ENCODE measurements around the gene ECM1.

ECM1 gene

DNA sequence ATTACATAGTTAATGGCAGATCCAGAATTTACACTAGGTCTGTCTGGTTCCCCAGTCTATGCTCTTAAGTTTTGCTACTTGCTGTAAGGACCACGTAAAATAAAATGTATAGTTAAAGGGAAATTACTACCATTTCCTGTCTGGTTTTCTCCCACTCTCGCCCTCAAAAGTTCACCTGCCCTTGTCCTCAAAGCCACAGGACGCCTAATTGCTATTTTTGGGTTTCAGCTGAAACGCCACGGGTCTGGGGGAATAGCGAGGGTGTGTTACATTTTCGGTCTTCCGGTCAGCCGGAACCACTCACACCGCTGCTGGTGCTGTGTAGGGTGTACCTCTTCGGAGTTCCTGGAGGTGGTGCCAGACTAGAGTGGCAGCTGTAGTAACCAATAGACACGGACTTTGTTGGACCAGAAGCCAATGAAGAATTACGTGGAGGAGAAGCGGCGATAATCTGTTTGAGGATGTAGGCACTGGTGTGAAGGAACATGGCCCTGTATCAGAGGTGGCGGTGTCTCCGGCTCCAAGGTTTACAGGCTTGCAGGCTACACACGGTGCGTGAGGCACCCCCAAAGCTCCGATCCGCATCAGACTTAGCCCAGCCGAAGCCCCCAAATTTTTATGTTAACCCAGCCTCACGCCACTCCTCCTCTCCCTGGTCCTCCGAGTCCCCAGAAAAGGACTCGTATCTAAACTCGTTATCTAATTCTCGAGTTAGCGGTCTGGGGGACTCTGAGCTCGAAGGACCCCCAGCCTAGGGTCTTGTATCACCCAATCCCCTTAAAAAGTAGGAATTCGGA, 20.7 kb upstream of the ECM1 start, which contains the start of gene TARS2:
Gene TARS2 (plus strand): TSS at position 454 of the 797 bp plus-strand sequence. CDS start 32 bp downstream, at position 486.
- H3K27ac ChIP-seq: peak within 1 kb of the TSS; percentile 78
- TF ChIP-seq, protein P1, sequence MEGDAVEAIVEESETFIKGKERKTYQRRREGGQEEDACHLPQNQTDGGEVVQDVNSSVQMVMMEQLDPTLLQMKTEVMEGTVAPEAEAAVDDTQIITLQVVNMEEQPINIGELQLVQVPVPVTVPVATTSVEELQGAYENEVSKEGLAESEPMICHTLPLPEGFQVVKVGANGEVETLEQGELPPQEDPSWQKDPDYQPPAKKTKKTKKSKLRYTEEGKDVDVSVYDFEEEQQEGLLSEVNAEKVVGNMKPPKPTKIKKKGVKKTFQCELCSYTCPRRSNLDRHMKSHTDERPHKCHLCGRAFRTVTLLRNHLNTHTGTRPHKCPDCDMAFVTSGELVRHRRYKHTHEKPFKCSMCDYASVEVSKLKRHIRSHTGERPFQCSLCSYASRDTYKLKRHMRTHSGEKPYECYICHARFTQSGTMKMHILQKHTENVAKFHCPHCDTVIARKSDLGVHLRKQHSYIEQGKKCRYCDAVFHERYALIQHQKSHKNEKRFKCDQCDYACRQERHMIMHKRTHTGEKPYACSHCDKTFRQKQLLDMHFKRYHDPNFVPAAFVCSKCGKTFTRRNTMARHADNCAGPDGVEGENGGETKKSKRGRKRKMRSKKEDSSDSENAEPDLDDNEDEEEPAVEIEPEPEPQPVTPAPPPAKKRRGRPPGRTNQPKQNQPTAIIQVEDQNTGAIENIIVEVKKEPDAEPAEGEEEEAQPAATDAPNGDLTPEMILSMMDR (conservative IDR thresholded peaks at IDR 0.05): no peak

DNA sequence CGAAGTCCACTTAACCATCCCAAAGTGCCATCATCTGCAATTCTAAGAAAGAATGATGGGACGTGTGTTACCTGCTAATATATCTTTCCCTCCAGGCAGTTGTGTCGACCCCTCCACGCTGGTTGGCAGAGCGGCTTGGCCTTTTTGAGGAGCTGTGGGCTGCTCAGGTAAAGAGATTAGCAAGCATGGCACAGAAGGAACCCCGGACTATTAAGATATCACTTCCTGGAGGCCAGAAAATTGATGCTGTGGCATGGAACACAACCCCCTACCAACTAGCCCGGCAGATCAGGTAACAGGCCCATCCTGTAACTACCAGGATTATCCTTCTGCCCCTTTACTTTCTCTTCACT, 20.2 kb upstream of the ECM1 start:
- TF ChIP-seq, protein P1 (conservative IDR thresholded peaks at IDR 0.05): no peak
- peak overlapping the region; percentile 78 for H3K27ac ChIP-seq

DNA sequence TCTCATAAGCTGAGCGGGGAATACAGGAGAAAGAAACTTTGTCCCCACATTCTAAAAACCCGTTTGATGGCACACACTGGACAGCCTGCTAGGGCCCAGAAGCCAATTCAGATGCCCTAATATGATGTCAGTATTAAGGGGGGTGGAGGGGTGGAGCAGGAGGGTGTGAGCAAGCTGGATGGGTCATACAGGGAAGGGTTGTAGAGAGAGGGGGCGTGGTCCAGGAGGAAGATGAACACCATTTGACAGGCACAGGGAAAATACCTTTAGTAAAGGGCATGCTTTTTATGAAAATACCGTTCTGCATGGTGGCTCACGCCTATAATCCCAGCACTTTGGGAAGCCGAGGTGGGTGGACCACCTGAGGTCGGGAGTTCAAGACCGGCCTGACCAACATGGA, 14.7 kb upstream of the ECM1 start:
- TF ChIP-seq, protein P1 (conservative IDR thresholded peaks at IDR 0.05): no peak
- H3K27ac ChIP-seq: no peak overlapping the region

DNA sequence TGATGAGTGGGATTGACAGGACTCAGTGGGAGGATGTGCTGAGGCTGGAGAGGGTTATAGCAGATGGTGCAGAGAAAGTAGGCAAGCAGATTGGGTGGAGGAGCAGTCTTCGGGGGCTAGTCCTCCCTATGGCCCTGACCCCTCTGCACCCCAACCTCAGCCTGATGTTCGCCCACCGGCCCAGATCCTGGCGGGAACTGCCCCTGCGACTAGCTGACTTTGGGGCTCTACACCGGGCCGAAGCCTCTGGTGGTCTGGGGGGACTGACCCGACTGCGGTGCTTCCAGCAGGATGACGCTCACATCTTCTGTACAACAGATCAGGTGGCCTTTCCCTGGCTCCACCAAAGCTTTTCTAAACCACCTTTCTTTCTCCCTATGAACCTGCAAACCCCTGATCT, 9.6 kb upstream of the ECM1 start:
- no peak overlapping the region for H3K27ac ChIP-seq
- TF ChIP-seq, protein P1 (conservative IDR thresholded peaks at IDR 0.05): no peak

DNA sequence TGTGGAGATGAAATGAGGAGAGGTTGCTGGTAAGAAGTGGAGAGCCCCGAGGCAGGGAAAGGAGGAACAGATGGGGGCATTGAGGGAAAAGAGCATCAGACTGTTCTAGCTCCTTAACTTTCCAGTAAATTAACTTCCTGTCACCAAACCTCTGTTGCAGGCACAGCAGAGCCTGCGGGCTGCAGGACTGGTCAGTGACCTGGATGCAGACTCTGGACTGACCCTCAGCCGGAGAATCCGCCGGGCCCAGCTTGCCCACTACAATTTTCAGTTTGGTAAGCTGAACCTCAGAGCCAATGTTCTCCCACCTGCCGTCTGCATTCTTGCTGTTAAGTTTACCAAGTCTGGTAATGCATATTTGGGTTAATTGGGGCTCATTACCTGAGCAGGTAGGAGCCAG, 2.5 kb upstream of the ECM1 start:
- TF ChIP-seq, protein P1 (conservative IDR thresholded peaks at IDR 0.05): no peak
- no peak overlapping the region for H3K27ac ChIP-seq

DNA sequence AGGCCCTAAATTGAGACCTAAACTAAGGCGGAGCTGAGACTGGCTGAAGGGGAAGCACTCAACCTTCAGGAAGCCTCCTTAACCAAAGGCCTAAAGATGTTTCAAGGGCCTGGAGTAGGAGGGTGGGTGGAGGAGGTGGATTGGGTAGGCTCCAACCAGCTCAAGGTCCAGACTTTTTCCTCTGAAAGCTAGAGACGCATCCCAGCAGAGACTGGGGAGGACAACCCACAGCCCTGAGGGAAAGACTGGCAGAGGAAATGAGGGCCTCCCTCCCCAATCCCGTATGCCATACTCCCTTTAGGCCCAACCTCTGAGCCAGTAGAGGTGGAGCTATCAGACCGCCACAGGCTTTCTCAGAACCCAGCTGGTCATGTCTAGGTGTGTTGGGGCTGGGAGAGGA, 1.1 kb downstream of the ECM1 start:
- H3K27ac ChIP-seq: no peak overlapping the region
- TF ChIP-seq, protein P1 (conservative IDR thresholded peaks at IDR 0.05): no peak

DNA sequence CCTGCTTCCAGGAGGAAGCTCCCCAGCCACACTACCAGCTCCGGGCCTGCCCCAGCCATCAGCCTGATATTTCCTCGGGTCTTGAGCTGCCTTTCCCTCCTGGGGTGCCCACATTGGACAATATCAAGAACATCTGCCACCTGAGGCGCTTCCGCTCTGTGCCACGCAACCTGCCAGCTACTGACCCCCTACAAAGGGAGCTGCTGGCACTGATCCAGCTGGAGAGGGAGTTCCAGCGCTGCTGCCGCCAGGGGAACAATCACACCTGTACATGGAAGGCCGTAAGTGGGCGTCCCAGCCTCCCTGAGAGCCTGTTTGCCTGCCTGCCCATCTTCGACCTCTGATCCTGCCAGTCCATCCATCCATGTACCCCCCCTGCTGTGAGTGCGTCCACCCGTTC, 3.6 kb downstream of the ECM1 start:
- TF ChIP-seq, protein P1 (conservative IDR thresholded peaks at IDR 0.05): no peak
- no peak overlapping the region for H3K27ac ChIP-seq

All from VCaP (cell line).